Astrocyte of the cerebellum (primary cell): ENCODE results near the gene PRR13.
A peak's percentile ranks its signal among the peaks of the same experiment; 100 is the strongest.

Source experiments
- DNase-seq: peaks from one replicate; pipeline ENCODE4 v3.0.0-alpha.2; 2011; ENCODE audit warnings: low read depth
- H3K4me3 ChIP-seq: 2 replicates; pipeline ENCODE4 v1.5.1; 2011; ENCODE audit warnings: mild to moderate bottlenecking, low read depth, low read length, moderate library complexity
- CTCF ChIP-seq: IDR thresholded peaks from 2 replicates; pipeline ENCODE4 v1.5.1; 2012; ENCODE audit warnings: low read length, low read depth, moderate library complexity, mild to moderate bottlenecking; ENCODE audit errors: missing control alignments
- in situ Hi-C: cut with HindIII; loops from 2 replicates; pipeline ENCODE4 v1.10.0; 2017; ENCODE audit warnings: low sequenced_read_pairs

The PRR13 gene

GRCh38 chr12:53486736-53487487, 45.4 kb downstream of the PRR13 start:
- in situ Hi-C loops = no loop called here
- no peak overlapping the region for H3K4me3 ChIP-seq
- no peak for TF ChIP-seq CTCF
- DNase-seq = no peak

GRCh38 chr12:53489242-53489864, 47.8 kb downstream of the PRR13 start:
- in situ Hi-C loops = no loop called here
- no peak for TF ChIP-seq CTCF
- no peak for DNase-seq
- H3K4me3 ChIP-seq = no peak overlapping the region

- no peak for TF ChIP-seq CTCF
- in situ Hi-C loops = no loop called here
- no peak for DNase-seq
- H3K4me3 ChIP-seq = peak overlapping the region; percentile 45
These were observed 50.7 kb downstream of the PRR13 start for GRCh38 chr12:53492188-53492587.

GRCh38 chr12:53492830-53493609, 51.5 kb downstream of the PRR13 start:
- TF ChIP-seq CTCF = no peak
- DNase-seq = peak; percentile 49
- H3K4me3 ChIP-seq = peak overlapping the region; percentile 45
- in situ Hi-C loops = no loop called here

GRCh38 chr12:53493610-53494391, 52.3 kb downstream of the PRR13 start:
- DNase-seq = no peak
- H3K4me3 ChIP-seq = peak overlapping the region; percentile 45
- in situ Hi-C loops = no loop called here
- TF ChIP-seq CTCF = no peak
